ENCODE results near the gene SIX2.

Gene SIX2

GRCh38 chr2:45000921-45001868 is 8.1 kb downstream of the SIX2 start:
- no peak for DNase-seq (ENCODE audit: low read depth)

GRCh38 chr2:45000341-45000901 is 8.8 kb downstream of the SIX2 start:
- DNase-seq (ENCODE audit: low read depth): no peak

- DNase-seq (ENCODE audit: low read depth): no peak
These were observed 9.7 kb downstream of the SIX2 start for GRCh38 chr2:44999540-44999939.

- DNase-seq (ENCODE audit: low read depth): no peak
These were observed 11.3 kb downstream of the SIX2 start for GRCh38 chr2:44997963-44998362.

GRCh38 chr2:44996356-44996755 is 12.9 kb downstream of the SIX2 start:
- no peak for DNase-seq (ENCODE audit: low read depth)

DNA sequence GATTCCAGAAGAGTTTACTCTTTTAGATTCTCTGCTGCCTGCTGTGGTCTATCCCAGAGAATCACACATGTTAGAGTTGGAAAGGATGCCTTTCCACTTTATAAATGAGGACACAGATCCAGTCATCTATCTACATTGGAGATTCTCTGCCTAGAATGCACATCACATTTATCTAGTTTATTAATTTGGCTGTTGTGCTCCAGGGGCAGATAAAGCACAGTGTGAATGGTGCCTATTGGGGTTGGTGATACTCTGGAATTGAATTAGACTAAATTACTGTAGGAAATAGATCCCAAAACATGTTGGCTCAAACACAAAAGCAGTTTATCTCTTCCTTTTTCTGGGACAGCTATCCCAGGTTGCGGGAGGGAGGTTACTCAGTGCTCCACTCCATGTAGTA is 14.9 kb downstream of the SIX2 start:
- DNase-seq (ENCODE audit: low read depth): no peak

DNA sequence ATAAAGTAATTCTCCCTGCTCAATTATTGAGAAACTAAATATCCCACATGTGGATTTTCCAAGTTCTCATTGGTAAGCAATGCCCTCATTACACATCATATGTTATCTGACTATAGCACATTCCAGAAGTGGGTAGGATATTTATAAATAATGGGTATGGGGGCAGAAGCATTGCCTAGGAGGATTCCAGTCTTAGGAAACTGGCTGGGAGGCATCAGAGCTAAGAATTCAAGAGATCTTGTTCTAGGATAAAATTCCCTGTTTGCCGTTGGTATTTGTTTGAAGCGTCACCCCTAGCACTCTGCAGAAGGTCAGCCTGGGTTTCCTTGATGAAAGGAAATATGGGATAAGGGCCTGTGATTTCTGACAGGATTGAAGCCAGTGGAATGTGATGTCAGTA is 20.1 kb downstream of the SIX2 start:
- no peak for DNase-seq (ENCODE audit: low read depth)

DNA sequence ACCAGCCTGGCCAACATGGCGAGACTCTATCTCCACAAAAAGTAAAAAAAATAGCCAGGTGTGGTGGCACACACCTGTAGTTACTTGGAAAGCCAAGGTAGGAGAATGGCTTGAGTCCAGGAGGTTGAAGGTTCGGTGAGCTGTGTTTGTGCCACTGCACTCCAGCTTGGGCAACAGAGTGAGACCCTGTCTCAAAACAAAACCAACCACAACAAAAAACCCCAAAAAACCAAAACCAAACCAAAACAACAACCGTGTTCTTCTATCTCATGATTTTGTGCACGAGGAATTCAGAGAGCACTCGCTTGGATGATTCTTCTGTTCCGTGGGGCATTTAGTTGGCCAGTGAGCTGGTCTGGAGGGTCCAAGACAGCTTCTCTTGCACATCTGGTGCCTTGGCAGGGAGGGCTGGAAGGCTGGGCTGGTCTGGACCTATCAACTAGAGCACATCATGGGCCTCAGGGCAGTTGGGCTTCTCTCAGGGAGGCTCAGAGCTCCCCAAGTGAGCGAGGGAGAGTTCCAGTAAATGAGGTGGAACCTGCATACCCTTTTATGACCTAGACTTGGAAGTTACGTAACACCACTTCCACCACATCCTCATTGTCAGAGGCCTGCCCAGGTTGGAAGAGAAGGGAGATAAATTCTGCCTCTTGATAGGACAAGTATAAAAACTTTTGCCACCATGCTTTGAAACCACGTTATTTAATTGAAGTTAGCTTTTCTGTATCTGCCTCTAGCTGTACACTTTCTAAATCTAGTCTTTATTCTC is 25.2 kb downstream of the SIX2 start:
- DNase-seq (ENCODE audit: low read depth): no peak

DNA sequence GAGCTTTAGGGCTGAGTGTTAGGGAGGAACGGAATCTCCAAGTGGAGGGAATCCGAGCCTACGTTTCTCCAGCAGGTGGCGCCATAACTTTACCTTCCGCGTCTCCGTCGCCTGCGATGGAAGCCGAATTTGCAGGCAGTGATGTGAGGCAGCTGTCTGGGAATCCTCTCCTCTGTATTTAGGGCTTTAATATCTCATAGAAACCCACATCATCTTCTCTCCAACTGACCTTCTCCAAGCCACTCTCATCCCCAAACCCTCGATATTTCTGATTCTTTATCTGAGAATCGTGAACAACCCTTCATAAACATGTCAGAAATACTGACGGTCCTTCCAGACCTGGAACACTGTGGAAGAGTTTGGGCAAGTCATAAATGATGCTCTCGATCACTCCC is 27.5 kb downstream of the SIX2 start:
- DNase-seq (ENCODE audit: low read depth): peak; percentile 44

GRCh38 chr2:44980751-44981713 is 28.2 kb downstream of the SIX2 start:
- no peak for DNase-seq (ENCODE audit: low read depth)

DNA sequence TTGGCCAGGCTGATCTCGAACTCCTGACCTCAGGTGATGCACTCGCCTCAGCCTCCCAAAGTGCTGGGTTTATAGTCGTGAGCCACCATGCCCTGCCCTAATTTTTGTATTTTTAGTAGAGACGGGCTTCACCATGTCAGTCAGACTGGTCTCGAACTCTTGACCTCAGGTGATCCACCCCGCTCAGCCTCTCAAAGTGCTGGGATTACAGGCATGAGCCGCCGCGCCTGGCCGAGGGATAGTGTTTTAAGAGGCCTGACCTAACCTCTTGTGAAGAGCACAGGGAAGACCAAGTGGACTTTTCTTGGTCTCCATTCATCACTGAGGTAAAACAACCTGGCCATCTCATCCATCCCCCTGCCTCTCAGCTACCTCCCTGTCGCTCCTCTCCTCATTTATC is 29.7 kb downstream of the SIX2 start:
- DNase-seq (ENCODE audit: low read depth): no peak

- no peak for DNase-seq (ENCODE audit: low read depth)
These were observed 33.4 kb downstream of the SIX2 start for GRCh38 chr2:44975571-44976450.

DNA sequence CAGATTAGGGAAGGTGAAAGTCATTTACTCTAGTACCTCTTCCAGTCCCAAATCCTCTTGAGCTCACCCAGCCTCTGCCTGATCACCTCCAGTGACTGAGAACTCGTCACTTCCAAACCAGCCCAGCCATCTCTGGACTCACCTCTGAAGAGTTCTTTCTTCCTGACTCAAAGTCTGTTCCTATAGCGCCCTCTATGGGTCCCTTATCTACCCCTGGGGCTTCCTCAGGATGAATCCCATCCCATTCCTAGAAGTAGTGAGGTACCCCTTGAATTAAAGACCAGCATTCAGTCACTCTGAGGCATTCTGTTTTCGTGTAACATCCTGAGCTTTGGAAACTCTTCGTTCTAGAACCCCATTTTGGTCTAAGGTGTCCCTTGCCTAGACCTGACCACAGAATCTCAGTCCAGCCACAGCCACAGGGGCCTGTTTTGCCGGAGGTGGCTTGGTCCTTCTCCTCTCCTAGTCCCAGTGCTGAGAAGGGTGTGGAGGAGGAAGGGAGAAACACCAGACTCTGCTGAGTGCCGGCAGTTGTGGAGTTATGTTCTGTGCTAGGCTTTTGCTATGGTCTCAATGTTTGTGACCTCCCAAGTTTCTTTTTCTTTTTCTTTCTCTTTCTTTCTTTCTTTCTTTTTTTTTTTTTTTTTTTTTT is 35.1 kb downstream of the SIX2 start:
- DNase-seq (ENCODE audit: low read depth): no peak

- DNase-seq (ENCODE audit: low read depth): no peak
These were observed 36.3 kb downstream of the SIX2 start for GRCh38 chr2:44972771-44973535.

GRCh38 chr2:44970846-44971450 is 38.3 kb downstream of the SIX2 start:
- DNase-seq (ENCODE audit: low read depth): no peak

- no peak for DNase-seq (ENCODE audit: low read depth)
These were observed 39.3 kb downstream of the SIX2 start for GRCh38 chr2:44969936-44970335.

DNA sequence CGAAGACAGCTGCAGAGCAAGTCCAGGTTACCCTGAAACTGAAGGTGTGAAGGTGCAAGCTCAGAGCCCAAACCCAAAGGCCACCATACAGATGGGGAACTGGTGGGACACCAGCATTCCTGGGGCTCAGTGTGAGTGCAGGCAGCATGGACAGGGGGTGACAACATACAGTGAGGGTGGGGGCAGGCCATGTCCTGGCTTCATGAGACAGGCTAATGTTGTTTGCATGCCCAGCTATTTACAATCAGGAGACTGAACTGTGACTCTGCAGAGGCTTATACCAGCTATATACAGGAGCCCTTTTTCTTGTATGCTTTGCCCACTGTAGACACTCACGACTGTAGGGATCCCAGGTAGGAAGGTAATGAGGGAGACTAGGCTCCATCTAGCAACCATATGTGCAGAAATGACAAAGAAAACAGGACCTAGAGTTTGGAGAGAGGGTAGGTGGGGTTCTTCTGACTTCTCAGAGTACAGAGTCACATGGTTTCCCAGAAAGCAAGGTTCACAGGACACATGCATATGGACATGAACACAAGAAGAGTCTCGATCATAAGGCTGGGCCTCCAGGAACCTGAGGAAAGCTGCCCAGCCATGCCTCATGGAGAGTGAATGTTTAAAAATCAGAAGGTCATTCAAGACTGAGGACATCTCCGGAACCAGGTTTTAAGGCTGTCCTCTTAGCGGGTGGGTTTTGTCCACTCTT is 41.4 kb downstream of the SIX2 start:
- DNase-seq (ENCODE audit: low read depth): no peak

- DNase-seq (ENCODE audit: low read depth): no peak
These were observed 42.2 kb downstream of the SIX2 start for GRCh38 chr2:44967056-44967455.

All from fibroblast of the conjunctiva (primary cell).